ENCODE results near the gene ZRANB1. TPM values are rescaled to one million over a fixed set of nuclear protein-coding genes. Genes with fewer than 3 reads are reported as not detected.
A peak's percentile ranks its signal among the peaks of the same experiment; 100 is the strongest.

ZRANB1 gene
- total RNA-seq, 1 donor from 2014 or later, result 31.7 TPM

DNA sequence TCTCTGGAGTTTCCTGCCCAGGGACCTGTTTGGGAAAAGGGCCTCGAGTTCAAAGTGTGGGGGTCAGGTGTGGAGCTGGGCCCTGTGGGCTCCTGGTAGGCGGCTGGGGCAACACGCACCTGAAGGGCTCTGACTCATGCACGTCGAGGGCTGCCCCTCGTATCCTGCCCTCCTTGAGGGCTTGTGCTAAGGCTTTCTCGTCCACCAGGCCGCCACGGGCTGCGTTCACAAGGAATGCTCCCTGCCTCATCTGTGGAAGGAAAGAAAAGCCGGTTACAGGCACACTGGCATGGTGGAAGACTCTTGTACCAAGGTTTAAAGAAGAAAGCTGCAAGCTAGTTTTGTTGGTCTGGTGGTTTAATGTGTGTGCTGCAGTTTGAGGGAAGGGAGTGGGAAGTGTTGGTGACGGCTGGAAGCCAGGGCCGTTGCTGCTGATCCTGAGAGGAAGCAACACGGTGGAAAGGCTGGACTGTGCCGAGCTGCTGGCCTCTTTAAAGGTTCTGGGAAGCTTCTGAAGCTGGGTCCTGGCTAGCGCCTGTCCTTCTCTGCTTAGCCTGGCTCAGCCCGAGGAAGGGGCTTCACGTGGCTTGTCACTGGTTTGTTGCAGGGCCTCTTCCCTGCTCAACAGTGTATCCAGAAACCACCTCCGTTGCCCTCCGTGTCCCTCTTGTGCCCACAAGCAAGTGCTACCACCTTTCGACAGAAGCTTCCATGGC lies 52.0 kb downstream of the ZRANB1 start:
- no peak for DNase-seq (ENCODE audit: low read depth)

DNA sequence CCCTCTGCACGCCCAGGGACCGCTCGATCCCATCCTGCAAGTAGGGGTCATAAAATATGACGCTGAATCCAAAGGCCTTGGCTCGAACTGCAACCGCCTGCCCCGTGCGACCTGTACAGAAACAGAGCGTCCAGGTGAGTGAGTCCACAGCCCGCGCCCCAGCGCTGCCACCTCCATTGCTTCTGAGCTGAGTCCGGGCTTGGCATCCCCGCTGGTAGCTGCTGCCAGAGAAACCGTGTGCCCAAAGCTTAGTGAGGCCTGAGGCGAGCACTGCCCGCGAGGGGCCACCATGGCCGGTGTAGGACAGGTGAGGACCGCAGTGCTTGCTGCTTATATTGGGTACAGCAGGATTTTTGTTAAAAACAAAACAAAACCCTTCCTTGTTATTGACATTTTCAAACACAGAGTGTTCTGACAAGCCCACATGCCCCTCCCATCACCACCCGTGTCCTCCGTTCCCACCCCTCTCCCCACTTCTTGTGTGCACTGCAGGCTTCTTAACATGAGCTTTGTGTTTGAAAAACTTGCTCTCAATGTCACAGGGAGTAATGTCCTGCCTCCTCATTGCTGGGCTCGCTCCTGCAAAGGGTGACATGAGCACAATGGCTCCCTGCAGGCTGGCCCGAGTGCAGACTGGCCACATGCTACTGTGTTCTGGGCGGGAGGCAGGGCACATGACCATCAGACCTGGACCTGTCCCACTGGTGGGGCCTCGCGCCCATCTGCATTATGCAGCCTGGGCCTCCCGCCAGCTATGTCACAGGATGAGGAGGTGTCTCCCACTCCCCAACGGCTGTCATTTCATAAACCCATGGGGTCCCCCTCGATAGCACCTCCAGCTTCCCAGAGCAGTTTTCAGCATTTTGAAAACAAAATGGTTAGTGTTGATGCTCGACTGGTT lies 52.9 kb downstream of the ZRANB1 start:
- no peak for DNase-seq (ENCODE audit: low read depth)

DNA sequence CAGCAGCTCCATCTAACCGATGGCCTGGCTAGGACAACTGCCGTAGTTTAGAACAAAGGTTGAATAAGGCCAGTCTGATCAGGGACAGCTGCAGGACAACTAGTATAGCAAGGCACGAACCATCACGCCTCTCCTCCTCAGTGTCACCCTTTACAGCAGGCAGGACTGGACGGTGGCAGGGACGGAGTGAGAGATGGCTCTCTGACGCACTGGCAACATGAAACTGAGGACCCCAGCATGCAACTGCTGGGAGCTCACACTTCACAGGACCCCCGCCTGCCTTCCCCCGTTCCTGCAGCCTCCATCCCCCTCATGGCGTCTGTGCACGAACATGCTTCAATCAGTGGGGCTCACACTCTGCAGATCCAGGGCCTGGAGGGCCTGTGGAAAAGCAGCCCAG lies 53.7 kb downstream of the ZRANB1 start:
- DNase-seq (ENCODE audit: low read depth), result no peak

DNA sequence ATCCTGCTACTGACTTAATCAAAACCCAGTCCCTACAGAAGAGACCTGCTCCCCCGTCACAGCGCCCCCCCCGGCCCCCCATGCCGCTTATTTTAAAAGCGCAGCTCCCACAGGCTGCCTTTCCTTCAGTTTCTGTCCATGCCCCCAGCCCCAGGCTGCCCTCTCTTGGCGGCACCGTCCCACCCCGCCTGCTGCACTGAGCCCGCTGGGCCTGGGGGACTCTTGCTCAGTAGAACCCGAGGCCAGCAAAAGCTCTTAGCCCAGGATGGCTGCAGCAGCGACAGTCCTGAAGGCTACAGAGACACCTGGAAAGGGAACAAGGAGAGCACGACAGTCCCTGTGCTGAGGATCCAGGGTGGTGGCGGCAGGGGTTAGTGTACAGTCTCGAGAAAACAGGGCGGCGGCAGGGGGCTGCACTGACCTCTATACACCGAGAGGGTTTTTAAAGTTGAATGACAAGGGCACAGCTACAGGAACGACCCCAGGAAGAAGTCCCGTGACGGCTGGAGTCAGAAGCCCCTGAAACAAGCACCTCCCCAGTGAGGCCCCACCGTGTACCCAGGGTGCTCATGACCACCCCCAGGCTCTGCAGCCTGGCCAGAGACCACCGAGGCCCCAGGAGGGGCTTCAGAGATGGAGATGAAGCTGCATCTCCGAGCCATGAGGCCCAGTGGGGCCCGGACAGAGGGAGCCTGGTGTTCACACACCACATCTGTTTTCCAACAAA lies 54.4 kb downstream of the ZRANB1 start:
- DNase-seq (ENCODE audit: low read depth), result no peak

DNA sequence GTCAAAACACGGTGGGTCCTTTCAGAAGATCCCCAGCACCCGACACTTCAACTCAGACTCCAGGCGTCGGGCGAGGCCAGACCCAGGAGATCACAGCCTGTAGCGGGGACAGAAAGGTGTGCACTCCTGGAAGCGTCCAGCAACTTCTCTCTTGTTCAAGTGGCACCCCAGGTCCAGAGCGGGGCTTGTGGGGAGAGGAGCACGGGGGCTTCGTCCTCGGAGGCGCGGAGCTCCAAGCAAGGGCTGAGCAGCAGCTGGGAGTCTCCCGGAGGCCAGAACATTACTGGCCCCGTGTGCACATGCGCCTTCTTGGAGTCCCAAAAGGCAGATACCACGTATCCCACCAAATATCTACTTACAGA lies 54.9 kb downstream of the ZRANB1 start:
- DNase-seq (ENCODE audit: low read depth), result no peak

DNA sequence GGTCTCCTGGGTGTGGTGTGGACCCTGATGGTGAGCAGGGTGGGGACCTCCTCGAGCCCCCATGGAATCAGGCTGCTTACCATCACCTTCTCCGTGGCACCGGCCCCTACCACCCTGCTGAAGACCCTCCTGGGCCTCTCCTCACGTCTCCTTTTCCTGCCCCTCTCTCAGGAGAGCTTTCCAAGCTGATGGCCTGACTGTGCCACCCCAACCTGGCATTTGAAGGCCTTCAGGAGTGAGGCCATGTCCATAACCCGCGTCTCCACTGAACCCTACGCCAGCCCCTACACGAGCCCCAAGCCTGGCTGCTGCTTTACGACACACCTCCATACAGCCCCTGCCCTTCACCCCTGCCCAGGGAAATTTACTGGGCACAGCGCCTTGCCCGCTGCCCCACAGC lies 55.4 kb downstream of the ZRANB1 start:
- DNase-seq (ENCODE audit: low read depth), result no peak

DNA sequence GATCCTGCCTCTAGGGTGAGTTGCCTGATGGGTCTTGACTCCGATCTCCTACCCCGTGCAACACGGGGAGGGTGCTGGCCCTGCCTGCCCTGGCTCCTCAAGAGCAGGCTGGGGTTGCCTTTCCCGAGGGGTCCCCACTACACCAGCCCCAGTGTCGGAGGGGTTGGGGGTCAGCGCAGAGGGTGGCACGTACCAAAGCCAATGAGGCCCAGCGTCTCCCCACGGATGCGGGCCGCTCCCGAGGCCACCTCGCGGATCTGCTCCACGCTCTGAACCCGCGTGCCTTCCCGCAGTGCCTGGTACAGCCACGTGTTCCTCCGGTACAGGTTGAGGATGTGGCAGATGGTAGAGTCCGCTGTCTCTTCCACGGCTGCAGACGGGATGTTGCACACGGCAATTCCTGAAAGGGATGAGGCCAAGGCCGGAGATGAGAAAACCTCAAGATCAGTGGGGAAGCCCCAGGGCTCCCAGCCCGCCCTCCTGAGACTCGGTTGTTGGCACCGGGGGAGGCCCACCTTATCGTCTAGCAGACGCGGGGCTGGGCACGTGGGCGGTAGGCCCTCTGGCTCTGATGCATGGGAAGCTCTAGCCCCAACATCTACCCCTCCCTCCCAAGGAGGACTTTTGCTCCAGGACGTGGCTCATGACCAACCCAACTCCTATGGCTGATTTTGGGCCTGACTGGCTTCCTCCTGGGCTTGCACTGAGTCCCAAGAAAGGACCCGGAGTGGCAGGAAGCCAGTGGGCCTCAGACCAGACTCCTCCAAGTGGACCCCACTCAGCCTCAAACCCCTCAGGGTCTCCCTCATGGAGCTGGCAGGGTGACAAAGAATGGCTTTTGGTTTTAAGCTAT lies 56.1 kb downstream of the ZRANB1 start:
- DNase-seq (ENCODE audit: low read depth), result no peak

DNA sequence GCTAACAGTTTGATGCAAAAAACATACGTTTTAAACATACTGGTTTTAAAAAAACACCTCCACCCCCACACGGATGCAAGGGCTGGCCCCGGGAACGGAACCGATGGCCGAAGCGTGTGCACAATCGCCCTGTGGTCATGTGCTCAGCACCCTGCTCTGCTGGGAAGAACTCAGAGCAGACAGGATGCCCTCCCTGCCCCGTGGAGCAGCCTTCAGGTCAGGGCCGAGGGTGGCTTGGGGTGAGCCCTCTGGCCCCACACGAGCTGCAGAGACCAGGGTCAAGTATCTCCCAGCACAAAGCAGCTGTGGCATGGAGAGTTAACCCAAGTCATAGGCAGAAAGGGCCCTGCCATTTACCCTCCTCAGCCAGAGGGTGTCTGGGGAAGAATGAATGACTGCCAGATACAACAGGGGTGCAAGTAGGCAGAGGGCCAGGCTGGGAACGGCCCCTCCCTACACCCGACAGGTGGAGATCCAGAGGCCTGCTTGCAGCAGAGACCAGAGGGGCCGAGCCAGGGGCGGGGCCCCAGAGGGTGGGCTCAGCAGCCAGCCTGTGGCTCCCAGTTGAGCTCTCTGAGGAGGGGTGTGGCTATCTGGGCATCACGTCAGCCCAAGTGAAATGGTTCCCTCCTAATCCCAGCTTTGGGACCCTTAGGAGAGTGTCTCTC lies 56.8 kb downstream of the ZRANB1 start:
- DNase-seq (ENCODE audit: low read depth), result no peak

DNA sequence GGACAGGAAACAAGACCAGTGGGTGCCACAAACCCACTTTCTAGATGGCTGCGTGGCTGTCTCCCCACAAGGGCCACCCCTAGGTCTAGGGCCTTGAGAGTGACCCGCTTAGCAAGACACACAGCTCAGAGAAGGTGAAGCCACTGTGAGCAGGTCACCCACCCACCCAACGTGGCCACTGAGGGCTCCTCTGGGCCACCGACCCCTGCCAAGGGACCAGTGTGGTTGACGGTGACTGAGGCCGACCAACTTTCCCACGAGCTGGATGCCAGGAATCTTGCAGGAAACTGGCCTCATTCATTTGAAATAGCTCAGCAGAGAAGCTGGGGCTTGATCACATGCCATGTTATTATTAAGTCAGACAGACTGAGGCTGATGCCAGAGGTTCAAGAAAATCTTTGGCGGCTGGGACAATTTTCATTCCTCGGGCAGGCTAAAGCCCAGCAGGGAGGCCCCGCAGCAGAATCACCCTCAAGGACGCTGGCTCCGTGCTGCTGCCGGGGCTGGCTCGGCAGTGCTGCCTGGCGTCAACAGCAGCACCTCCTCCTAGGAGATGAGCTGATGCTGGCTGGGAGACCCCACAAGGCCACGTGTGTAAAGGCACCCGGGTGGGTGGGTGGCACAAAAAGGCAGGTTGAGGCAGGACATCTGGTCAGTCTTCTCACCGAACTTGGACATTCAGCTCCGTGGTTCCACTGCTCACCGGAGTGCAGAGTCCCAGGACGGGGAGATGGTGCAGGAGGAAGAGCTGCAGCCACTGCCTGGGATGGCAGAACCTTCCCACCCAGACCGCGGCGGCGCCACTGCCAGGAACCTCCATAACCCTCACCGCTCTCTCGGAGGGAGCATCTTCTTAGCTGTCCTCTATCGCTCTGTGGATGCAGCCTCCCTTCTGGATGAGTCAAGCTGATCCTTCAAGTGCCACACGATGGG lies 57.8 kb downstream of the ZRANB1 start:
- DNase-seq (ENCODE audit: low read depth), result peak; percentile 66

DNA sequence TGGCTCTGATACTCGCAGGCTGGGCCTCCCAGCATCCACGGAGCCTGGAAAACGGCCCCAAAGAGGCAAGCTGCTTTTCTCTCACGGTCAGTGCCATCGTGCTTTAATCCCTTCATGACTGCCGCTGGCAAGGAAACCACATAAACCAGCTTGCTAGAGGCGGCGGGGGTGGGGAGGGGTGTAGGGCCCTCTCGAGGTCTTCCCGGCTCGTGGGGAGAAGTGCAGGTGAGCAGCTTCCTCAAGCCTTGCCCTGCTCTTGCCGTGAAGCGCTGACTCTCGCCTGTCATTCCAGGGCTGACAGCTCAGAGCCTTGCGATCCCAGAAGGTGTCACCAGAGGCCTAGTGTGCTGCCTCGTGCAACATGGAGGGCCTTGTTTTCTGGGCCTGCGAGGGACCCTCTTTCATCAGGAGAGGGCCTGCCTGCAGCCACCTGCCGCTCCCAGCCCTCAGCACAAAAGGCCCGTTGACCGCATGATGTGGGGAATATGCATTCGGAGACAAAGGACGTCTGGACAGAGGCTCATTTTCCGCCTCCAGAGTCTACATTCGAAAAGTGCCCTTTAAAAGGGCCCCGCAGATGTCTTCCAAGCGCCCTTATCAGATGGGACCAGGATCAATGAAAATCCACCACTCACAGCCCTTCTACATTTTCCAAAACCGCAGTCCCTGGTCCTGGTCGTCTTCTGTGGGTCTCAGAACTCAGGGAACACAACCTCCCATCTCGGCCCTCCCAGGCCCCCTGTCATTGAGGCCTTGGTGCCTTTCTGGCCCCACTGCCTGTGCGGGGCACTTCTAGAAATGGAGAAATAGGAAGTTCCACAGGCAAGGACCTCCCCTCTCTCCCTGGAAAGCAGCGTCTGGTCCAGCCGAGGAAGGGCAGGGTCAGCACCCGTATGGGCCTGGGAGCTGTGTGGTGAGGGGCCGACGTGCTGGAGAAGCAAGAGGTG lies 58.7 kb downstream of the ZRANB1 start:
- no peak for DNase-seq (ENCODE audit: low read depth)

DNA sequence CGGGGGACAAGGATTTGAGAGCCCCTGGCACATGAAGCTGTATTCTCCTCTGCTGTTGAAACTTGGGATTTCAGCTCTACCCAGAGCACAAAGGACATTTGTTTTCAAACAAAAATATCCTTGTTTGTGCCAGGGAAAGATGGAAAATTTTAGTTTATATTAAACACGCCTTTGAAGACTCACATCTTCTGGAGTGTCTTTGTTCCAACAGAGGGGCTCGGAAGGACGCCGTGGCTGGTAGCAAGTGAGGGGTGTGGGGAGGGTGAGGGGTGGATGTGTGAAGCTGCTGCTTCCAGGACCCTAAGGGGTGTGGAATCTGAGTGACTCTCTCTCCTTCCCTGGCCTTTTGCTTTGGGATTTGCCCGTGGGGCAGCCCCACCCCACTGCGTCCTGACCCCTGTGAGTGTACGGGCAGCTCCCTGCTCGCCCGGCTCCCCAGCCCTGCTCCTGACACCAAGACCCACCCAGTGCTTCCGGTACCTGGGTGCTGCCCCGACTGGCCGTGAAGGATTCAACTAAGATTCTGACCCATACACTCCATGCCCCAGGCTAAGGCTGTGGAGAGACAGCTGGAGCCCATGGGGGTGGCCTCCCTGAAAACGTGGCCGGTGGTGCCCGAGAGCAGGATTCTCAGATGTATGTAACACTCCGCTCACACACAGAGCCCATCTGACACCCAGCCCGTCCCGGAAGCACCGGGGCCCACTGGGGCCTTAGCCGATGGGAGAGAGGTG lies 59.6 kb downstream of the ZRANB1 start:
- DNase-seq (ENCODE audit: low read depth), result no peak

DNA sequence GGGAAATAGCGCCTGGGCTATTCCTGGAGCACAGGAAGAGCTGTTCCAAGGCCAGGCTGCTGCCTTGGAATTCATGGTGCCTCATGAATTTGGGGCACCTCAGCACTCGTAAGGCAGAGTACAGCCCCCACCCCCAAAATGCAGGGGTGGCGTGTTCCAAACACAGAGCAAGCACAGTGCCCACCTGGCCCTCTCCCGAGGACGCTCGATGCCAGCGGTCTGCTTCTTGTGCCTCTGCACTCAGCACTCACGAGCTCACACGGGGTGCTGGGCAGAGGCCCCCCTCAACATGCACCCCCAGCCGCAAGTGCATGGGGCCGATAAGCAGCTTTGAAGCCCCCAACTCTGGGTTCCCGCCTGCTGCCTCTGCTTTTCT lies 60.1 kb downstream of the ZRANB1 start:
- no peak for DNase-seq (ENCODE audit: low read depth)

DNA sequence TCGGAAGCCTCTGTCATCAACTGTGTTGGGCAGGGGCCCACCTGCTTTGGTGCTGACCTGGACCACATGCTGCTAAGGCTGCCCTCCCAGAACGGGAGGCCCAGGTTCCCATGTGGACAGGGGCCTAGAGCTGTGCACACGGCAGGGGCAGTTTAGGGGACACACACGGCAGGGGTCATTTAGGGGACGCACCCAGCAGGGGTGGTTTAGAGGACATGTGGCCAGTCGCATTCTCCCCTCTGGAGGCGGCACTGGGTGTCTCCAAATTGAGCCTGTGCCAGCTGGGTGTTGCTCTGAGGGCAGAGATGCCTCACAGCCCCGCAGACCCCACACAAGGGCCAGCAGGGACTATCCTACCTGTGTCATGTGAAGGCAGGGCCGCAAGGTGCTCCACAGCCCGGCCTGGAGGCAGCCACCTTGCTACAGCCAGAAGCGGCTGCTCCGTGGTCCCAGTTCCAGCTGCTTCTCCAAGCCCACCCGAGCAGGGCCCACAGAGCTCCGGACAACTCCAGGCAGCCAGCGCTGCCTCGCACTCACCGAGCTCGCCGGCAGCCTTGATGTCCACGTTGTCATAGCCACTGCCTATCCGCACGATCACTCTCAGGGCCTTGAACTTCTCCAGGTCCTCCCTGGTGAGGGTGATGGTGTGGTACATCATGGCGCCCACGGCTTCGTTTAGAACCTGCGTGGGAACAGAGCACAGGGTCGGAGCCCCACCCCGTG lies 60.7 kb downstream of the ZRANB1 start:
- no peak for DNase-seq (ENCODE audit: low read depth)

DNA sequence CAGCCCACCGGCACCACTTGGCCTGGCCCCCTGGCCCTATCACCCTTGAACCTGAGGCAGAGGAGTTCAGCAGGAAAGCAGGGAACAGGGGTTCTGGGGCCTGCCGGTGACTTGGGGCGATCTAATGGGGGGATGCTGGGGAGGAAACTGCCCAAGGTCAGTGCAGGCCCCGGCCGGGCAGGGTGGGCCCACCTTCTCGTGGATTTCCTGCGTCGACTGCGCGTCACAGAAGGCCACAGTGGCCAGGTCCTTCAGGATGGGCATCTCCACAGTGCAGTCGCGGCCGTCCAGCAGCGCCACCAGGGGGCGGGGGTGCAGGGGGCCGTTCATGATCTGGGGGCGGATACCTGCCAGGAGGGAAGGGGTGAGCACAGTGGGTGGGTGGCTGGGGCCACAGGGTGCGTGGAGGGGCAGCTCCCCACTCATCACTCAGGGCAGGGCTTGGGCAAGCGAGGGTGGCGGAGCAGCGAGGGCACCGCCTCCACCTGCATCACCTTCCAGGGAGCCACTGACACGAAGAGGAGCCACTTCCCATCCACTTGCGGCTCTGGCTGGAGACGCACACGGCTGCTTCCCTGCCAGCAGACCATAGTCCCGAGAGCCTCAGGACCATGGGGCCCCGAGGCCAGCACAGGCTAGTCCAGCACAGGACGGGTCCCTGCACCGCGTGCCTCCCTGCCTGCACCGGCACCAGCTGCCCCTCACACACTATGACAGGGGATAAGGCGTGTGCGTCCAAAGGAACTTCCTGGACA lies 61.4 kb downstream of the ZRANB1 start:
- no peak for DNase-seq (ENCODE audit: low read depth)

DNA sequence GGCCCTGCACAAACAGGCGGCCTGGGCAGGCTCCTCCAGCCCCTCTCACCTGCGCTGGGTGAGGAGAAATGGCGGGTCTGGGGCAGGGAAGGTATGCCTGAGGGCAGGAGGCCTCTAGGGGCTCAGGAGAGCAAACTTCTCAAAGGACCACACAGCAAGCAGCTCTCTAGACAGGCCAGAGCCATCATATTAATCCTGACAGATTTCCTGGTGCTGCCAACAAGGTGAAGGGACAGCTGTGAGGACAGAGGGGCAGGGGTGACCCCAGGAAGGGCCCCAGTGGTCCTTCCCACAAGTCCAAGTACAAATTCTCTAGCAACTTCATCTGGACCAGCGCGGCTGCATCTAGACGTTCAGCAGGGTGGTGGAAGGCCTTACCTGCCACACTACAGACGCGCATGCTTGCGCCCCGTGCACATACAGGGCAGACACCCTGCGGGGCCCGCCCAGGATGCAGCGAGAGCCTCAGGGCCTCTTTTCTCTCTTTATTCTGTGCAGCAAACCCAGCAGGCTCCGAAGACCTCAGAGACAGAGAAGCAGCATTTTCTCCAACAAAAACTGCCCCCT lies 62.1 kb downstream of the ZRANB1 start:
- no peak for DNase-seq (ENCODE audit: low read depth)
